ENCODE results near the gene KLHL22. TPM values are rescaled to one million over a fixed set of nuclear protein-coding genes. Genes with fewer than 3 reads are reported as not detected.

The KLHL22 gene
- total and polyA plus RNA-seq, 2 of the 8 experiments (the other 6 are each of a cell fraction or from before 2014, with no cell fraction given) = 9.4 to 16.2 TPM

DNA sequence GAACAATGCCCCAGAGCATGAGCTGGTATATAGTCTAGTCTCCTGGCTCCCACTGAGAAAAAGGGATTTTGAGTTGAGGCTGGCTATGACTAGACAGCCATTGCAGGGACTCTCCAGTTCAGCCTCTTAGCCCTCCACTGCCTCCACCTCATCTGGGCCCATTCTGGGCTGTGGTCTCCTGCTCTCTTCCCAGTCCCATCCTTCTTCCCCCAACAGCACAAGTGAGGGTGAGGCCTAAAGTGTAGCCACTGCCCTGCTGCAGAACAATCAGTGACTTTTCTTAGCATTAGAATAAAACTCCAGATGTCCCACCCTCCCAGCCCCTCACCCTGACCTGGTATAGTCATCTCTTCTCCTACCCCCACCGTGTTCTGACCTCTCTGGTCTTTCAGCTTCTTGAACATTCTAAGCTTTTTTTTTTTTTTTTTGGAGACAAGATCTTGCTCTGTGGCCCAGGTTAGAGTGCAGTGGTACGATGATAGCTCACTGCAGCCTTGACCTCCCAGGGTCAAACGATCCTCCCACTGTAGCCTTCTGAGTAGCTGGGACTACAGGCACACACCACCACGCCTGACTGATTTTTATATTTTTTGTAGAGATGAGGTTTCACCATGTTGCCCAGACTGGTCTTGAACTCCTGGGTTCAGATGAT, 16.1 kb upstream of the KLHL22 start:
- Histone ChIP-seq H2AFZ (ENCODE audit: low read length) (no peak overlapping the region), H3K4me1 (replicated peaks in 1 of 4; ENCODE audit: control insufficient read depth in 3 of 4, insufficient read depth in 4 of 4, low read length in 3 of 4) (peaks cover 2 to 8% (median 5%) of the 10 kb centered on the region in 4 experiments; a peak in 5 of 7 replicates), H3K14ac (ENCODE audit: insufficient read length) (no peak overlapping the region), H3K27me3 (replicated peaks in 1 of 4; ENCODE audit: control insufficient read depth in 3 of 4, extremely low read depth in 1 of 4, insufficient read depth in 3 of 4, low read length in 3 of 4) (no peaks in the 10 kb centered on the region), H4K91ac (replicated peaks; ENCODE audit: insufficient read length, low read length) (no peak overlapping the region), H3K4me2 (ENCODE audit: insufficient read depth in 1 of 2, low read depth in 2 of 2, low read length in 2 of 2) (no peak overlapping the region), H3K36me3 (ENCODE audit: control insufficient read depth in 2 of 4, insufficient read depth in 4 of 4, low read length in 3 of 4) (no peaks in the 10 kb centered on the region), H3K27ac (ENCODE audit: low read depth, low read length) (no peak overlapping the region), H3K23me2 (ENCODE audit: low read depth, low read length) (peaks cover 9% of the 10 kb centered on the region), H3K23ac (ENCODE audit: insufficient read length) (no peak overlapping the region), H3K18ac (ENCODE audit: extremely low read depth, low read length) (no peak overlapping the region), H4K20me1 (replicated peaks in 1 of 2; ENCODE audit: control insufficient read depth in 1 of 2, insufficient read depth in 2 of 2, low read length in 2 of 2) (peaks cover 5 to 18% of the 10 kb centered on the region in 2 experiments), H4K8ac (ENCODE audit: extremely low read depth, insufficient read depth, low read length) (no peak overlapping the region), H2AK5ac (ENCODE audit: low read depth, low read length) (no peak overlapping the region), H3K4ac (replicated peaks; ENCODE audit: insufficient read length, low read depth, low read length) (no peak overlapping the region), H4K5ac (ENCODE audit: insufficient read length, low read depth, low read length) (no peak overlapping the region), H2BK20ac (ENCODE audit: low read length) (no peak overlapping the region), H3K79me1 (ENCODE audit: low read depth, low read length) (peaks cover 28% of the 10 kb centered on the region), H3K79me2 (ENCODE audit: control insufficient read depth in 1 of 2, insufficient read depth in 2 of 2, low read length in 2 of 2) (peaks cover 13 to 69% of the 10 kb centered on the region in 2 experiments), H3K56ac (replicated peaks; ENCODE audit: insufficient read length, low read depth, low read length) (no peak overlapping the region), H2BK15ac (ENCODE audit: low read length) (no peak overlapping the region), H3K4me3 (ENCODE audit: extremely low read depth in 1 of 4, insufficient read depth in 2 of 4, low read depth in 3 of 4, low read length in 4 of 4) (no peak overlapping the region), H2BK12ac (ENCODE audit: low read depth, low read length) (no peak overlapping the region), H2BK5ac (ENCODE audit: low read depth, low read length) (no peak overlapping the region; the same call in 1 of the 2 replicates), H3K9ac (replicated peaks in 1 of 4; ENCODE audit: extremely low read depth in 1 of 4, low read depth in 3 of 4, low read length in 3 of 4) (no peak overlapping the region), H2BK120ac (replicated peaks; ENCODE audit: low read depth, low read length) (no peak overlapping the region), H3K9me3 (ENCODE audit: insufficient read depth in 2 of 2, low read depth in 1 of 2, low read length in 1 of 2) (no peaks in the 10 kb centered on the region)
- FAIRE-seq (no peak), DNase-seq (ENCODE audit: low read depth in 1 of 2, low spot score in 2 of 2) (no peak)
- TF ChIP-seq ASH2L (IDR thresholded peaks at IDR 0.05; ENCODE audit: low read length) = no peak
- TF ChIP-seq NANOG (IDR thresholded peaks at IDR 0.05; ENCODE audit: insufficient read depth, low read depth, low read length, poor library complexity, severe bottlenecking) = no peak
- TF ChIP-seq POU5F1 (IDR thresholded peaks at IDR 0.05; ENCODE audit: low read depth, low read length) = no peak
- TF ChIP-seq YY1 (IDR thresholded peaks at IDR 0.05; ENCODE audit: low read depth, low read length) = no peak
- no peak for TF ChIP-seq ZNF274 (IDR thresholded peaks at IDR 0.05; ENCODE audit: borderline replicate concordance, extremely low read depth, low read length)
- TF ChIP-seq PHF8 (conservative IDR thresholded peaks at IDR 0.05; ENCODE audit: low read depth, low read length) = no peak
- TF ChIP-seq SP1 (IDR thresholded peaks at IDR 0.05; ENCODE audit: low read depth, low read length) = no peak
- ChIA-PET POLR2A (ENCODE audit: partially characterized antibody) (interaction anchor here (0.6 to 1.4 kb wide), 4 partner anchors 13 to 23 kb away, joined by 3 to 4 read pairs (median 4); no protein-coding TSS in a partner anchor), CTCF (ENCODE audit: partially characterized antibody) (interaction anchor here (0.7 to 2.1 kb wide), 6 partner anchors 13 to 78 kb away, joined by 3 to 9 read pairs (median 4); no protein-coding TSS in a partner anchor)
- WGBS, 2 experiments (ENCODE audit: extremely low coverage in 1 of 2, insufficient coverage in 1 of 2, insufficient read length in 1 of 2, insufficient replicate concordance in 2 of 2, low coverage in 1 of 2, low lambda C conversion rate in 2 of 2, missing lambda C conversion rate in 1 of 2) = 72% methylated on average over 4 of the region's 4 CpGs; no CpG with 5 or more reads in 1 of the 2 experiments

All from H1 (cell line).